Retinal pigment epithelial cell (primary cell): ENCODE results near the gene MERTK.

Source experiments
- DNase-seq: peaks from one replicate; pipeline ENCODE4 v3.0.0-alpha.2; 2010; ENCODE audit warnings: low read depth
- H3K4me3 ChIP-seq: 2 replicates; pipeline ENCODE4 v1.5.1; 2011; ENCODE audit warnings: mild to moderate bottlenecking, low read length, control low read depth, moderate library complexity
- CTCF ChIP-seq: conservative IDR thresholded peaks from 2 replicates; pipeline ENCODE4 v1.5.1; 2011; ENCODE audit warnings: low read depth, low read length, control low read depth, inconsistent platforms

The MERTK gene

GRCh38 chr2:111940333-111941196, 42.2 kb downstream of the MERTK start:
- DNase-seq, result no peak
- TF ChIP-seq CTCF, result no peak
- no peak overlapping the region for H3K4me3 ChIP-seq

- DNase-seq, result no peak
- no peak overlapping the region for H3K4me3 ChIP-seq
- no peak for TF ChIP-seq CTCF
These were observed 43.1 kb downstream of the MERTK start for GRCh38 chr2:111941531-111941930.

- DNase-seq, result no peak
- no peak overlapping the region for H3K4me3 ChIP-seq
- no peak for TF ChIP-seq CTCF
These were observed 46.3 kb downstream of the MERTK start for GRCh38 chr2:111944531-111945210.

- no peak for DNase-seq
- no peak overlapping the region for H3K4me3 ChIP-seq
- TF ChIP-seq CTCF, result no peak
These were observed 47.3 kb downstream of the MERTK start for GRCh38 chr2:111945444-111946293.

- no peak overlapping the region for H3K4me3 ChIP-seq
- DNase-seq, result peak; percentile 99
- TF ChIP-seq CTCF, result no peak
These were observed 48.1 kb downstream of the MERTK start for GRCh38 chr2:111946294-111947114.

- no peak for DNase-seq
- H3K4me3 ChIP-seq, result no peak overlapping the region
These were observed 48.8 kb downstream of the MERTK start for GRCh38 chr2:111947219-111947618.

More at GRCh38 chr2:111947219-111947618, 48.8 kb downstream of the MERTK start:
- no peak for TF ChIP-seq CTCF
